NCI-H510A treated with DMSO at 0.1 percent for 48 hours (cell line): Measurements from ENCODE around the gene CALML5.

ENCODE experiments used
- DNase-seq: peaks from one replicate; lab custom pipeline; 2025; lab: John Stamatoyannopoulos, UW

Gene CALML5

GRCh38 chr10:5515948-5516761 is 16.8 kb upstream of the CALML5 start:
- peak; percentile 22 for DNase-seq

DNA sequence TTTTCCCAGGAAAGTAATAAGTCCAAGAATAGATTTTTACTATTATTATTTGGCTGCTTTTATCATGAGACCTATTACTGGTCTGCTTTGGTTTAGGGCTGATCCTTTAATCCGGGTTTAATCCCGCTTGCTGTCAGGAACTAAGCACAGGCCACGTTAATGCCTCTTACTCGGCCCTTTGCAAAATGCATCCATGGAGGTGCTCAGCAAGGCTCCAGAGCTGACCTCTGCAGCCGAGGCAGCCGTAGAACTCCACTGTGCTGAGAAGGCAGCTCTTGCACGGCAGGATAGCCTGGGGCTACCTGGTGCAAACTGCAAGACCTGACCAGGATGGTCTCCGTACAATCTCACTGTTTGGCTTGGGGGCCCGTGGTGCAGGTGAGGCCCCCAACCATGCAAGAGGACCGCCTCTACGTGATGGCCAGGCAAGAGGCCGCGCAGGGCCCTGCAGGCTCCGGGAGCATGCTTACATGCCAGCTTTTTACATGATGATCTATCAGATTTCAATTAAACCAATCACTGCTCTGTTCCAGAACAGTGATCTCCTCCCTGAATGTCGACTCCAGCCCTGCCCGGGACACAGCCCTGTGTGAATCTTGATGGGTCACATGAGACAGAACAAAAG is 15.0 kb upstream of the CALML5 start:
- no peak for DNase-seq

DNA sequence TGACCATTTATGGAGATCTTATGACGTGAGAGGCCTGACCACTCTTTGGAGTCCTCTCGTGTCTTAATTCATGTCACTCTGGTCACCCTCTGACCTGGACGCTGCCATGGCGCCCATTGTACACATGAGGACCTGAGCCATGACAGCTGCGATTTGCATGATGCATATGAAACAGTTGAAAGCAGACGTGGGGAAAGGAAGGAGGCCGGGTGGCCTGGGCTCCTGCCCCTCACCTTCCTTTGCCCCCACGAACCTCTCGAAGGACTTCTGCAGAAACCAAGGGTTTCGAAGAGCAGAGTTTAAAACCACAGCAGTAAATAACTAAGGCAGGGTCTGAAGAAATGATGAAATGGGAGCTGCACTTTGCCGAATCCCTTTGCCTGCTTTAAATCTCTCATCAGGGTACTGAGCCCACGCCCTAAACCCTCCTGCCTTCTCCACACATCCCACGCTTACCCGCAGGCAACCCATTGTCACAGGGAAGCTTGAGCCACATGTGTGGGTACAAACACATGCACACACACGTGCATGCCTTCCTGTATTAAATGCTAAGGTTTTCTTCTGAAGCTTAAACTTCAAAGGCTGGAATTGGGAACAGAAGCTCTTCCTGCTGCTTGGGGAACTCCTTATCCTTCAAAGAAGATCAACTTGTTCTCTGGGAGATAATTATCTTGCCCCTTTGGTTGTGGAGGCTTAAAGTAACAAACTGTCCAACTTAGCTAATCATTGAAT is 13.7 kb upstream of the CALML5 start:
- DNase-seq: no peak

- no peak for DNase-seq
Observed at GRCh38 chr10:5512331-5512730, 13.0 kb upstream of the CALML5 start.

DNA sequence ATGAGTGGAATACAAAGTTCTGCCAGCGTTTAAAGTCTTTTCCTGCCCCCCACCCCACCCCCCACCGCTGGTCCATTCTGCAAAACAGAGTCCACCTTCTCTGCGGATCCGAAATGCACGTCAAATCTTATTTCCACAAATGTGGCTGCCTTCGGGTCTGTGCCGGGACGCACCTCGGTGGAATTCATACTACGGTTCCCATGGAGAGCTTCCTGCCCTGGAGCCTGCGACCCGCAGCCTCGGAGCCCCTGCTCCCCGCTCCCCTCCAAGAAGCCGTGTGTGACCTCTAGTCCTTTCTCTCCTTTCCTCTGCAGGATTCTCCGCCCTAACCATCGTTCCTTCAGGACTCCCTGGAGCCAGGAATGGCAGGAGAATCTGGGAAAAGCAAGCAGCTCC is 12.5 kb upstream of the CALML5 start:
- no peak for DNase-seq

DNA sequence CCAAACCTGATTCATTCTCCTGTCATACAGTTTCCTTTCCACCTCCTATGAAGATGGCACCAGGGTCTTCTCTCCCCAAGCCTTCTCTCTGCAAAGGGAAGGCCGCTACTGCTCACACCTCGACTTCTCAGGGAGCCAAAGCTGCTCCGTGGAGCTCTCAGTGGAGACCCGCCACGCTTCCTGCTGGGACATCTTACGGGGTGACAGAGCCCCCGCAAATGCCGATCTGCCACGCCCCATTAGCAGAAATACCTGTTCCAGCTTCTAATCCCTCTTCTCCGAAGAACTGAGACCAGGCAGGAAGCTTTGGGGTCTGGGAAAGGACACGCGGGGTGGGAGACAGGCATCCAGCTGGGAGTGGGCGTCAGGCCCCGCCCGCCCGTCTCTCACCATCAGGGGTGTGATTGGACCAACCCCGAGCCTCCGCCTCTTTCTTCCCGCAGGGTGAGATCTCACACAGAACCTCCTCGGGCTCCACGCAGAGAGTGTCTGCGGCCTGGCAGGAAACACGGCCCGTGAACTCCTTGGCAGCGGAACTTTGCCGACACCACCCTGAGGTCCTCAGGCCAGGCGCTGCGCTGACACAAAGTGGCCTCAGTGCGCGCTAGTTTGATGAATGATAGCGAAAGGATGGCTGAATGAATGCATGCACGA is 12.0 kb upstream of the CALML5 start:
- no peak for DNase-seq

DNA sequence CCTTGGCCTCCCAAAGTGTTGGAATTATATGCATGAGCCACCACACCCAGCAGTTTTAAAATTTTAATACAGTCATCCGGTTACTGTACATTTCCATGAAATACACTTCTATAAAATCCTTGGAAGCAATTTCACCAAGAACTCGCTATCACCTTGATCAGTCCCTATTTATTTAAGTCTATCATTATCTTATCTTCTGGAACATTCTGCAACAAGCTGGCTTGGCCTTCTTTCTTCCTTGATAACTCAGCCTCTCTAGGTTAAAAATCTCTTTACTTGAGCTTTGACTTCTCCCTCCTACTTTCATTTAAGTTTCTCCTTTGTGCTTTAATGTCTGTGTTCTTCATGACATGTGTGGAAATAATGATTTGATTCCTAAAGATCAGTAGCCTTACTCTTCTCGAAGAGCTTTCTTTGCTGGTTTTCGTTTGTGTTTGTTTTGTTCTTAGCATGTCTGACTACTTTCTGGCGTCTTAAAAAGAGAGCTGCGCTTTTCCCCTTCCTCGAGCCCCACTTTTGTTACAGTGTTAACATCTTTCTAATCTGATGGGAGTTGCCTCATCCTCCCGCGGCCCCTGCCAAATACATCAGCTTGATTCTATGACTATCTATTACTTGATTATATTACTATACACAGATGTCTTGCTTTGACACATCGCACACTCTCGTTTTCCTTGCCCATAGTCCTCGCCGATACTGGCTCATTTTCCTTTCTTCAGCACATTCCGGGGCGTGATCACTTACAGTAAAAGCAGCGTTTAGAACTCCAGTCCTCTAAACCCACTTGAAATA is 11.1 kb upstream of the CALML5 start:
- DNase-seq: no peak

- no peak for DNase-seq
Observed at GRCh38 chr10:5509691-5510090, 10.3 kb upstream of the CALML5 start.

GRCh38 chr10:5509236-5509635 is 9.9 kb upstream of the CALML5 start:
- peak; percentile 68 for DNase-seq

GRCh38 chr10:5508786-5509185 is 9.4 kb upstream of the CALML5 start:
- peak; percentile 17 for DNase-seq

- DNase-seq: no peak
Observed at GRCh38 chr10:5508161-5508604, 8.8 kb upstream of the CALML5 start.

- DNase-seq: no peak
Observed at GRCh38 chr10:5507649-5508131, 8.3 kb upstream of the CALML5 start.

GRCh38 chr10:5506751-5507648 is 7.6 kb upstream of the CALML5 start:
- DNase-seq: no peak

GRCh38 chr10:5506246-5506645 is 6.9 kb upstream of the CALML5 start:
- DNase-seq: no peak

GRCh38 chr10:5504146-5505072 is 5.0 kb upstream of the CALML5 start:
- DNase-seq: peak; percentile 68

DNA sequence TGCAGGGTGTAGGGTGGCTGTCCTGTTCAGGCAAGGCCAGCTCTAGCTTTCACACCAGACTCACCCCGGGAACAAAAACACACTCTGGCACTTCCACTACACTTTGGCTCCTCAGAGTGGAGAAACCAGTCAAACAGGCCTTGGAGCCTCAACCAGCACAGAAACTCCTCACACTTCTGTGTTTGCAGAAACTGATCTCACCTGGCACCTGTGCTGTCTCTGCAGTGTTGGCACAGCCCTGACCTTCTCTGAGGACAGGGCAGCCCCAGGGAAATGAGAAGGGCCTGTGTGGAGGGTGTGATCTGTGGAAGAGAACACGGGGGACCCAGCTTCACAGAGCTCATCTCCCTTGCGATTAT is 4.1 kb upstream of the CALML5 start:
- peak; percentile 90 for DNase-seq

DNA sequence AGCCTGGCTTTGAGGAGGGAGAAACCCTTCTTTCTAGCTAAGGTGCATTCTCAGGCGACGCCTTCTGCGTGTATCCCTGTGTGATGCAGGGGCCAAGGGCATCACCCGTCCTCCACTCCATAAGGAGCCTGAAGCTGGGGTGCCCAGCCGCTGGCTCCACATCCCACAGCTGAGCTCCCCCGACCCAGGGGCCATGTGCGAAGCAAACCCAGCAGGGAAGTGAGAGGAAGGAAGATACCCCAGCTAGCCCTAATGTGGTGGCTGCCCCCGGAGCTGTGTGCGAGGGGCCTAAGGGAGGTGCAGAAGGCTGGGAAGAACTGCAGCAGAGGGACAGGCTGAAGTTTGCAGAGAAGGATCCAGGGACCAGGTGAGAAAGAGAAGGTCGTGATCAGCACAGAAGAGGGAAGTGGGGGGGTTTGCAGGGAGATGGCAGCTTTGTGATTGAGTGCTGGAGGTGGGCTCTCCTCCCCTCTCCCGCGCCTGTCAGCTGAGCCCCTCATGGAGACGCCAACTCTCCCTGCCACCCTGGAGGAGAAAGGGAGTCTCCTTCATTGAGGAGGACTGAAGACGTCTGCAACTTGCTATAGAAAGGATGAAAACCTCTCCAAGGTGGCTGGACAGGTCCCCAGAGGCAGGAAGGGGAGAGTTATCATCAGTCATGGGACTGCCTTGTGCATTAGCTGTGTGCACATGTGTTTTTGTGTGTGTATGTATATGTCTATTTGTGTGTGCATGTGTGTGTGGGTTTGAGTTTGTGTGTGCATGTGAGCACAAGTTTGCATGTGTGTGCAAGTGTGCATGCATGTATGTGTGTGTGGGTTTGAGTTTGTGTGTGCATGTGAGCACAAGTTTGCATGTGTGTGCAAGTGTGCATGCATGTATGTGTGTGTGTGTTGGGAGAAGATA is 3.5 kb upstream of the CALML5 start:
- DNase-seq: no peak

DNA sequence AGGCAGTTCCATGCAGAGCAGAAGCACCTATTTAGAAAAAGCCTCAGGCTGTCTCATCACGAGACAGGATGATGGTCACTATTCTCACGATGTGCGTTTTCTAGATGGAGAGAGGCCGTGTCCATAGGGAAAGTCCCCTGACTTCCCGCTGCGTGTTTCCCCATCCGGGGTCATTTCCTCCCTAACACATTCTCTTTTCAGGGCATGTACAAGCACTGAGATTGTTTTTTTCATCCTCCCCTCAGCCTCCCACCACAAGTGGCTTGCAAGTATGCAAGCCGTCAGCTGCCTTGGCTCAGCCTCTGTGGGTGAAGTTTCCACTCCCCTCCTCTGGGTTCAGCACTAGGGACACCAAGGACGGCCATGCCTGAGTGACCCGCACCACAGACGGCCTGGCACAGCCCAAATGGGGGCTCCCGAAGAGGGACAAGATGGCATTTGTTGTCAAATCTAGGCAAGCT is 2.7 kb upstream of the CALML5 start:
- DNase-seq: no peak
